GM19238 (cell line): ENCODE data around the gene DOK7.
"Not testable (repeated sequence)": the region's sequence is repeated elsewhere in the genome, so short reads cannot be mapped to it uniquely, and the experiment has no call there.

ENCODE experiments used
- DNase-seq: peaks from one replicate; pipeline ENCODE4 v3.0.0; 2011; ENCODE audit warnings: low spot score; ENCODE audit not compliant: insufficient read length

The DOK7 gene

DNA sequence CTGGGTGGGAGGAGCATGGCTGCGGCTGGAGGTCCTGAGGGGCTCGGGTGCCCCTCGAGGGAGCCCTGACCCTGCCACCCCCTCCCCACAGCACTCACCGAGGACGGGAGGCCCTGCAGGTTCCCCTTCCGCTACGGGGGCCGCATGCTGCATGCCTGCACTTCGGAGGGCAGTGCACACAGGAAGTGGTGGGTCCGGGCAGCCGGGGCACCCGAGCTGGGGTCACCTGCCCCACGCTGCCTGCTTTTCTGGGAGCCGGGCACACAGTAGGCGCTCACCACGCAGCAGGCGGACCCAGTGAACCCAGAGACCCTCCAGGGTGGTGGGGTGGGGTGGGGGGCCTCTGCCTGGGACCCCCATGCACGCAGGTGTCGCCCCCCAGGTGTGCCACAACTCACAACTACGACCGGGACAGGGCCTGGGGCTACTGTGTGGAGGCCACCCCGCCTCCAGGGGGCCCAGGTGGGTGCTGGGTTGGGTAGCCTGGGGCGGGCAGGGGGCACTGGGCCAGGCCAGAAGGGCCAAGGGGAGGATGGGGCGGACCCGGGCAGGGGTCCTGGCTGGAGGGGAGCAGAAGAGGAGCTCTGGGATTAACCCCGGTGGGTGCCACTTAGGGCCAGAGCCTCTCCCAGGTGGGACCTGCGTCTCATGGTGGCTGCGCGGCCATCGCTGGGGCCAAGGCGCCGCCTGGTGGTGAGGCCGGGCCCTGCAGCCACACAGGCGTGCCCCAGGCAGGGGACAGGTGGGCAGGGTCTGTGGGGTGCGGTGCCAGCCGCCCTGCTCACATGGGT is 20.0 kb upstream of the DOK7 start:
- DNase-seq: peak; percentile 94

DNA sequence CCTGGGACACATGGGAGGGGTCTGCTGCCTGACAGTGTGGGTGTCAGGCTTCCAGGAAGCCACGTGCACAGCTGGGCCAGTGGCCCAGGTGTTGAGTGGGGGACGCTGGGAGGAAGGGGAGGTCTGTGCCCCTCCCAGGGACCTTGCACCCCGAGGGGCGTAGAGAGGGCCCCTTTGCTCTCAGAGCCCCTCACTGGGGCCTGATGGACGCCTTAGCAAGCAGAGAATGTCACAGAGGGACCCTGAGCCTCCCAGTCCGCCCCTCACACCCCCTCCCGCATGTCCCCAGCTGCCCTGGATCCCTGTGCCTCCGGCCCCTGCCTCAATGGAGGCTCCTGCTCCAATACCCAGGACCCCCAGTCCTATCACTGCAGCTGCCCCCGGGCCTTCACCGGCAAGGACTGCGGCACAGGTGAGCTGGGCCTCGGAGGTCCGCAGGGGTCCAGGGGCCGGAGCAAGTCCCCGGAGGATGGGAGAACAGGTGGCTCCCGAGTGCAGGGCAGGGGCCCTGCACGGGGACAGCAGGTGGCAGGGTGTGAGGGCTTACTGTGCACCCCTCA is 19.3 kb upstream of the DOK7 start:
- no peak for DNase-seq

DNA sequence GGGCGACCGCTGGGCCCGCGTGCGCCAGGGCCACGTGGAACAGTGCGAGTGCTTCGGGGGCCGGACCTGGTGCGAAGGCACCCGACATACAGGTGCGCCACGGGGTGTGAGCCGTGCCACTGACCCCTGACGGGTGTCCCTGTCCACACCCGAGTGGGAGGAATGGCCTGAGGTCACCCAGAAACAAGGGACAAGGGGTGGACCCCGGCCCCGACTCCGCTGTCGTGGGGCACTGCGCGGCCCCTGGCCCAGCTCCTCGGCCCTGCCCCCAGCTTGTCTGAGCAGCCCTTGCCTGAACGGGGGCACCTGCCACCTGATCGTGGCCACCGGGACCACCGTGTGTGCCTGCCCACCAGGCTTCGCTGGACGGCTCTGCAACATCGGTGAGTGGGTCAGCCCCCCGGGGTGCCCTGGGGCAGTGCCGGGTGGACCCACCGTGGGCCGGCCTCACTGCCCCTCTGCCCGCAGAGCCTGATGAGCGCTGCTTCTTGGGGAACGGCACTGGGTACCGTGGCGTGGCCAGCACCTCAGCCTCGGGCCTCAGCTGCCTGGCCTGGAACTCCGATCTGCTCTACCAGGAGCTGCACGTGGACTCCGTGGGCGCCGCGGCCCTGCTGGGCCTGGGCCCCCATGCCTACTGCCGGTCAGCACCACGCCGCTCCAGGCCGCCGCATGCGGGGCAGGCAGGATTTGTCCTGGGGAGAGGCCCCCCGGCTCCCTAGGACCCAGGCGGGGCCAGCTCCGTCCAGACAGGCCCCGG is 18.6 kb upstream of the DOK7 start:
- DNase-seq: no peak

DNA sequence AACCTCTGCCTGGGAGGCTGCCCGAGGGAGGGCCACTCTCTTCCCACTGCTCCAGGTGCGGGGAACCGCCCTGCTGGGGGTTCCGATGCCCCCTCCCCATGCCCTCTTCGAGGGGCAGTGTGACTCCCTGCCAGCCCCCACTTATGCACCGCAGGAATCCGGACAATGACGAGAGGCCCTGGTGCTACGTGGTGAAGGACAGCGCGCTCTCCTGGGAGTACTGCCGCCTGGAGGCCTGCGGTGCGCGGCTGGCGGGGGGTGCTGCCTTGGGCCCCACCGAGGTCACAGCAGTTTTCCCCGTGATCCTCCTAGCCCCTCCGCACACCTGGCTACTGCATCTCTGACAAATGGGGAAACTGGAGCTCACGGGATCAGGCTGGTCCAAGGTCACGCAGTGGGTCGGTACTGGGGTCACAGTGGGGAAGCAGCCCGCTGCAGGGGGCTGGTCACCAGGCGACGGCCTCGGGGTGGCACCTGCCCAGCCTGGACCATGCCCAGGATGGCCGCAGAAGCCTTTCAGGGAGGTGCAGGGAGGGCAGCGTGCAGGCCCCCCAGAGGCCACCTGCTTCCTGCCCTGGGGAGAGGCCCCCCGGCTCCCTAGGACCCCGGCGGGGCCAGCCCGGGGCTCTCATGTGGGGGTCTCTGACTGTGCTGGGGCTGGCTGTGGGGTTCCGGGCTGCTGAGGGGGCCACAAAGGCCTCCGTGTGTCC is 17.8 kb upstream of the DOK7 start:
- DNase-seq: no peak

DNA sequence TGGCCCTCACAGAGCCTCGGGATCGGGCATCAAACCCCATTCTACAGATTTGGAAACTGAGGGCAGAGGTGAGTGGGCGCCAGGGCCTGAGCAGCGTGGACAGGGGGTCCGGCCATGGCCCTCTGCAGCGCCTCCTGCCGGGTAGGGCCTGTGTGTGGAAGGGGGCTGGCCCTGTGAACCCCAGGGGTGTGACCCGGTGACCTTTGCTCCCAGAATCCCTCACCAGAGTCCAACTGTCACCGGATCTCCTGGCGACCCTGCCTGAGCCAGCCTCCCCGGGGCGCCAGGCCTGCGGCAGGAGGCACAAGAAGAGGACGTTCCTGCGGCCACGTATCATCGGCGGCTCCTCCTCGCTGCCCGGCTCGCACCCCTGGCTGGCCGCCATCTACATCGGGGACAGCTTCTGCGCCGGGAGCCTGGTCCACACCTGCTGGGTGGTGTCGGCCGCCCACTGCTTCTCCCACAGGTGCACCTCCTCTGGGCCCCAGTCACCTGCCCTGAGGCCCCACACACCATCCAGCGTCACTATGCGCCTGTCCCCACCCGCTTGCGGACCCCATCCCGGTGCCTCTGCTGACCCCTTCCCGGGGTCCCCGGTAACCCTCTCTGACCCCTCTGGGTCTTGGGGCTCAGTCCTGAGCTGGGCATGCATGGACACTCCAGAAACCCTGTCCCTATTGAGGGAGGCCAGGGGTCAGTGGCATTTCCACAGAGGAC is 17.1 kb upstream of the DOK7 start:
- no peak for DNase-seq

DNA sequence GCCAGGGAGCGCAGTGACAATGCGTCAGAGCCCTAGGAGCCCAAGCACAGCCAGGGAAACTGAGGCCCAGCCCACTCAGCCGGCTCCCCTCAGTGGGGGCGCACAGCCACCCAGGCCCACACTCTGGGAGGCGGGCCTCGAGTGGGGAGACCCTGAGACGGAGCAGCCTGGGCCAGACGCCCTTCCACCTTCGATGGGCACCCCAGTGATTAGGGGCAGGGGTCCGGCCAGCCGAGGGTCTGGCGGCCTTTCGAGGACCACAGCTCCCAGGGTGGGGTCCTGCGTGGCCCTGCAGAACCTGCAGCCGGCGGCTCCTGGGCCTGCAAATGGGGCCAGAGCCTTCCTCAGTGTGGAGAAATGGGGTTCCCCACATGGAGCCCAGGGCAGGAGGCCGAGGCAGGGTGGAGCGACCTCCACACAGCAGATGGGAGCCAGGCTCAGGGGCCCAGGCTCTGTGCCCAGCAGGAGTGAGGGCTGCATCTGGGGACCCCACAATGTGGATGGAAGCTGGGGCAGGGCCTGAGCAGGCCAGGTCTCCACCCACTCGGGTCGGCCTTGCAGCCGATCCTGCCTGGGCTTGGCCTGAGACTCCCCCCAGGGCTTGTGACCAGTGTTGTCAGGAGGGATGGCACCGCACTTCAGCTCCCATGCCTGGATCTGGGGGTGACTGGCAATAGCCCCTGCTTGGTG is 16.3 kb upstream of the DOK7 start:
- DNase-seq: no peak

DNA sequence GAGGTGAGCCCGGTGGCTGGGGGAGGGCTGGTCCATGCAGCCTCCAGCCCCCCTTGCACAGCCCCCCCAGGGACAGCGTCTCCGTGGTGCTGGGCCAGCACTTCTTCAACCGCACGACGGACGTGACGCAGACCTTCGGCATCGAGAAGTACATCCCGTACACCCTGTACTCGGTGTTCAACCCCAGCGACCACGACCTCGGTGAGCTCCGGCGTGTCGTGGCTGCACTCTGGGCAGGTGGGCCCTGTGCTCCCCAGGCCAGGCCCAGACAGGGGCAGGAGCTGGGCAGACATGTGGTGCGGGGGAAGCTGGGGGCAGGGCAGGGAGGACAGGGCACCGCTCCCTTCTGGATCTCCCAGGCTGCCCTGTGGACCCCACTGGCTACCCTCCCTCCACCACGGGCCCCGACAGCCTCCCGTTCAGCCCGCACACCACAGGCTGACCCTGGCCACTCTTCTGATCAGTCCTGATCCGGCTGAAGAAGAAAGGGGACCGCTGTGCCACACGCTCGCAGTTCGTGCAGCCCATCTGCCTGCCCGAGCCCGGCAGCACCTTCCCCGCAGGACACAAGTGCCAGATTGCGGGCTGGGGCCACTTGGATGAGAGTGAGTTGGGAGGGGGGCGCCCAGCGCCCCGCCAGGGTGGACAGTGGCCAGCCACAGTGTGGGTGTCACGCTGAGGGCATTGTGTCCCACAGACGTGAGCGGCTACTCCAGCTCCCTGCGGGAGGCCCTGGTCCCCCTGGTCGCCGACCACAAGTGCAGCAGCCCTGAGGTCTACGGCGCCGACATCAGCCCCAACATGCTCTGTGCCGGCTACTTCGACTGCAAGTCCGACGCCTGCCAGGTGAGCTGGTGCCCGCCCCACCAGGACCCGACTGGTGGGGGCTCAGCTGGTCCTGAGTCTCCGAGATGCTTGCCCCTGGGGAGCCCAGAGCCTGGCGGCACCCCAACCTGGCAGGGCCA is 15.4 kb upstream of the DOK7 start:
- DNase-seq: no peak

DNA sequence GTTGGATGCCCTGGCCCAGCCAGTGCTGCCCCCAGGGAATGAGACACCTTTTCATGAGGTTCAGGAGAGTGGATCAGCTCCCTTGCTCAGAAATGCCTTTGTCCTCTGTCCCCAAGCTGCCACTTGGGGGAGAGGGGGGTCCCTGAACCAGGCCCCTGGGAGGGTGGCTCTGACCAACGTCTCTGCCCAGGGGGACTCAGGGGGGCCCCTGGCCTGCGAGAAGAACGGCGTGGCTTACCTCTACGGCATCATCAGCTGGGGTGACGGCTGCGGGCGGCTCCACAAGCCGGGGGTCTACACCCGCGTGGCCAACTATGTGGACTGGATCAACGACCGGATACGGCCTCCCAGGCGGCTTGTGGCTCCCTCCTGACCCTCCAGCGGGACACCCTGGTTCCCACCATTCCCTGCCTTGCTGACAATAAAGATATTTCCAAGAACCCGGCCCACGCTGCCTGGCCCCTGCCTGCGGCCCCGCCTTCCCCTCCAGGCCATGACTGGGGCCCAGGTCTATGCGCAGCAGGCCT is 14.0 kb upstream of the DOK7 start:
- no peak for DNase-seq

DNA sequence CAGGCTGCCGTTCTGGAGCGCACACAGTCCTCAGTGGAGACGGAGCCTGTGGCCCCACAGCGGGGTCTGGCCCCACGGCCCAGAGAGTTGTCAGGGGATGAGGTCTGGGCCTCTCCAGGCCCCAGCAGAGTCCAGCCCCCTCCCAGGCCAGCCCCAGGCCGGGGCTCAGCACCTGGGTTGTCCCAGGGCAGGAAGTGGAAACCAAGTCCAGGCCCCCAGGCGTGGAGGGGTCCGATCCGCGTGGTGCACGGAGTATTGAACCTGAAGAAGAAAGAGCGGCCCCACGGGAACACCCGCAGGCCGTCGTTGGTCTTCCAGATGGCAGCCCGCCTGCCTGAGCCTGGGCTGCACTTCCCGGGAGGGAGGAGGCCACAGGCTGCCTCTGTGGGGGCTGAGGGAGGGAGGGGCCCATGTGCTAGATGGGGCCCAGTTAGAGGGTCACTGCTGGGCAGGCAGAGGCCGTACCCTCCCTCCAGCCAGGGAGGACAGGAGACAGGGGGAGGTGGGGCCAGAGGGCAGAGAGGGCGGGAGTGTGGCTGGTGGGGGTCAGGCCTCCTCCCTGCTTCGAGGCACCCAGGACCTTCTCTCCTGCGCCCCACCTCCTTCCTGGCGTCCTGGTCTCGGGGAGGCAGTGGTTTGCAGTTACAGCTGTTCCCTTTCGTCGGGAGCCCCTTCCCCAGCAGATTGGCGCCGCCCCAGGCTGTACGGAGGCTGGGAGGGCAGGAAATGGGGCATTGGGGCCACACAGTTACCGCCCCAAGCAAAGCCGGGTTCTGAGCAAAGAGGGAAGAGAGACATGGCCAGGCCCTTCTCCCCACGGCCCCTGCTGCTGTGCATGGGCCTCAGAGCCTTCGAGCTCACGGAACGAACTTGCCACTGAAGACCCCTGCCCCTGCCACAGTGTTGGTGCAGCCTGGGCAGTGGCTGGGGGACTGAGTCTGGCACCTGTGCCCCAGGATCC is 13.3 kb upstream of the DOK7 start:
- no peak for DNase-seq

DNA sequence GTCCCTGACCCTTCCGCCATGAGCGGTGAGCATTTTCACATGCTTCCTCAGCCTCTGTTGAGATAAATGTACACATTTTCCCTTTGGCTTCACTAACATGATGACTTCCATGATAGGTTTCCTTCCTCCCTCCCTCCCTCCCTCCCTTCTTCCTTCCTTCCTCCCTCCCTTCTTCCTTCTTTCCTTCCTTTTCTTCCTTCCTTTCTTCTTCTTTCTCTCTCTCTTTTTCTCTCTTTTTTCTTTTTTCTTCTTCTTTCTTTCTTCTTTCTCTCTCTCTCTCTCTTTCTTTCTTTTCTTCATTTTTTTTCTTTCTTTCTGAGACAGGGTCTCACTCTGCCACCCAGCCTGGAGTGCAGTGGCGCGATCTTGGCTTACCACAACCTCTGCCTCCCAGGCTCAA is 12.5 kb upstream of the DOK7 start:
- DNase-seq: no peak

DNA sequence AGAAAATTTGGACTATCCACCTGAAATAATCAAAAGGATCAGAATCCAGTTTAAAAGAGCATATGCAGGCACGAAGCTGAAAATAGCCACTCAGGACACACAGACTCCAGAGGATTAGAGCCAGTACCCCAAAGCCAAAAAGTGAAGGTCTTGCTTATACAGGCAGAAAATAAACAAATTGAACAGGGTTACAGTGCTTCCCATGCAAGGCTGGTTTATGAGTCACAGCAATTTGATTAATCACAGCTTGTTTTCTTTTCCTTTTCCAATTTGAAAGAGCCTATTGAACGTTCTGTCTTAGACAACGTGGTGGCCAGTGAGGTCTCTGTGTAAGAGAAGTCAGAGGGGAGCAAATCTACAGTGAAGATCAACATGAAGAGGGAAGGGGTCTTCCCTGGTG is 11.2 kb upstream of the DOK7 start:
- DNase-seq: no peak

DNA sequence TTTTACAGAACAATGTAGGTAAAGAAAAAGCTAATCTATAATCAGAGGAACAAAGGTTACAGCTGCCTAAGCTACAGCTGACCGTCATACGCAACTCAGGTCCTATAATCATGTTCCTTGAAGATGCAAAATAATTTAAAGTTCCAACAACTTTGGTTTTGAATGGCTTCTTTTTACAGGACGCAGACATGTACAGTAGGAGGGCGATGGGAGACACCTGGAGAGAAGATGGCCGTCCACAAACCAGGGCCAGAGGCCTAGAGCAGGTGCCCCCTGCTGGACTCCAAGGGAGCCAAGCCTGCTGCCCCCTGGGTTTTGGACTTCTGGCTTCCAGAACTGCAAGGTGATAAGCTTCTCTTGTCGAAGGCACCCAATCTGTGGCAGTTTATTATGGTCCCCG is 10.7 kb upstream of the DOK7 start:
- DNase-seq: no peak

DNA sequence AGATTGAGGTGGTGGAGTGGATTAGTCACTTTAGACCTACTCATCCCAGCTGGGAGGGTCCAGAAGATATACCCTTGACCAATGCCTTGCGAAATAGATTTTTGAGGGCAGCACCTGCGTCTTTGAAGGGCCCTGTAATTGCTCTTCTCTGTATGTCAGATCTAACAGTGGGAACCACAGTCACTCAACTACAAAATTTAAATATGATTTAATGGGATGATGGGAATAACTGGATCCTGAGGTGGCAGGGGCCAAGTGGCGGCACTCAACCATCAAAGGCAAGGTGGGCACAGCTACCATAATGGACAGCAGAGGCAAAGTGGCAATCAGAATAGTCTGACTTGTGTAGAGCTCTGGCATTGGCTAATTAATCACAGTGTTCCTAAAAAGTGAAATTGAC is 7.5 kb upstream of the DOK7 start:
- not testable (repeated sequence) for DNase-seq

DNA sequence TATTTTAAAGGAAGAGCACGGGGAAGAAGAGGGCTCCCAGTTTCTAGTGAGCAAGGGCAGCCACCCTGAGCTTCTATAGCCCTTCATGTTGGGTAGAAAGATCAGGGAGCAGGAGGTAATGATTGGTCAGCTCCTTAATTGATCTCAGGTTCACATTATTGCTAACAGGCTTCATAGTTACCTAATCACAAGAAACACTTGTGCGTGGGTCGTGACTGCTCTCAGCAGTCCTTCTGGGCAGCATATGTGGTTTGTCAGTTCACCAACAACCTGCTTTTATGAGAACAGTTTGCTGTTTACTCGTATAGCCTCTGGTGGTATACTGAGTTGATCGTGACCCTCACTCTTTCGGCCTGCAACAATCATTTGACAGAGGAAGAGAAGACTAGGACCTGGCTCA is 4.7 kb upstream of the DOK7 start:
- no peak for DNase-seq

DNA sequence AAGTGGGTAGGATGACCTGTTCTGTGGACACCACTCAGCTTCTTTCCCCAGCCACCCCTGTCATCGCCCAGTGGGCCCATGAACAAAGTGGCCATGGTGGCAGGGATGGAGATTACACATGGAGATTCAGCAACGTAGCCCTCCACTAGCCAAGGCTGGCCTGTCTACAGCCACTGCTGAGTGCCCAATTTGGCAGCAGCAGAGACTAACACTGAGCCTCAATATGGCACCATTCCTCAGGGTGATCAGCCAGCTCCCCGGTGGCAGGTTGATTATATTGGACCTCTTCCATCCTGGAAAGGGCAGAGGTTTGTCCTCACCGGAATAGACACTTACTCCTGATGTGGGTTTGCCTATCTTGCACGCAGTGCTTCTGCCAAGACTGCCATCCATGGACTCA is 4.0 kb upstream of the DOK7 start:
- not testable (repeated sequence) for DNase-seq

DNA sequence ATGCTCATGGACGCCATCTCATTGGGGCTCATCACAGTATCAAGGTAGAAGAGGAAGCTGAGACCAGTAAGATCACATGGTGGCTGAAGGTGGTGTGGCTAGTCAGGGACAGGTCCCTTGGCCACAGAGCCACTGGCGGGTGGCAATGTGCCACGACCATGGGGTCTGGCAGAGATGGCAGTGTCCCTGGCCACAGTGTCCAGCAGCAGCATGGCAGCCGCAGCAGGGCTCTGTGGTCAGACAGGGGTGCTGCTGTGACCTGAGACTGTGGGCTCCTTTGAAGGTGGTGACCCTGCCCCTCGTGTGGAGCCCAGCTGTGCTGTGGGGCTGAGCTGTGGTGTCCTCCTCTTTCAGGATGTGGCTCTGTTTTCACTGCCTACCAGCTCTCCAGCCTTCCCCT is 2.2 kb upstream of the DOK7 start:
- DNase-seq: no peak

DNA sequence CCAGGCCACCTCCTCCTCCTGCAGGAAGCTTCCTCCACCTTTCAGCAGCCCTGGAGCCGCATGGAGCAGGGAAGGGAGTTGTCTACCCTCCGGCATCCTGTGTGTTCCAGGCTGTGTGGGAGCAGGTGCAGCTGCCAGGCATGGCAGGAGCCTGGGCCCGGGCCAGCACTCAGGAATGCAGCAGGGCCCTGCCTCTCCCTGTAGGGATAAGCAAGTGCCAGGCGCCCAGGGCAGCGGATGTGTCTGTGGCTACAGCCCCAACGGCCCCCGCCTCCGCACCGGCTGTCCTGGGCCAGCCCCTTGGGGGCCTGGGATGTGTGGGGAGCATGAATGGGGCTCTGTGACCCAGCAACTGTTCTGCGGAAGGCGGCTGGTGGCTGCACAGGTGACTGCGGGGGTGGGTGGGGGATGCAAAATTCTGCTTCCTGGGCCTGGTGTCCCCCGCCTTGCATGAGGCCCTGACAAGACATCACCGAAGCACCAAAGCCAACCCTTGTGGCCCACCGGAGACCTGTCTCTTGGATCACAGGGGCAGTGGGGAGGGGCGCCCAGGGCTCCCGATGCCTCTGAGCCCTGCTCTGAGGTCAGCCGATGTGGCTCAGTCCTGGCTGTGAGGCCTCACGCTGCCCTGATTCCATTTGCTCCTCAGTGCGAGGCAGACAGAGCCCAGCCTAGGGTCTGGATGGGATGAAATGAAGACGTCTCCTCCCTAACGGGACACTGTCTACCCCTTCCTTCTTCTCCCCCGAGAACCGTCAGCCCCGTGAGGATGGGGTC is 1.4 kb upstream of the DOK7 start:
- no peak for DNase-seq
